Activated naive CD4-positive, alpha-beta T cell (primary cell): ENCODE results near the gene GGA1.
"Not testable (repeated sequence)": the region's sequence is repeated elsewhere in the genome, so short reads cannot be mapped to it uniquely, and the experiment has no call there.

Source experiments
- DNase-seq, 4 experiments: peaks; one replicate each; lab custom pipeline; 2025; lab: John Stamatoyannopoulos, UW

GGA1 gene

DNA sequence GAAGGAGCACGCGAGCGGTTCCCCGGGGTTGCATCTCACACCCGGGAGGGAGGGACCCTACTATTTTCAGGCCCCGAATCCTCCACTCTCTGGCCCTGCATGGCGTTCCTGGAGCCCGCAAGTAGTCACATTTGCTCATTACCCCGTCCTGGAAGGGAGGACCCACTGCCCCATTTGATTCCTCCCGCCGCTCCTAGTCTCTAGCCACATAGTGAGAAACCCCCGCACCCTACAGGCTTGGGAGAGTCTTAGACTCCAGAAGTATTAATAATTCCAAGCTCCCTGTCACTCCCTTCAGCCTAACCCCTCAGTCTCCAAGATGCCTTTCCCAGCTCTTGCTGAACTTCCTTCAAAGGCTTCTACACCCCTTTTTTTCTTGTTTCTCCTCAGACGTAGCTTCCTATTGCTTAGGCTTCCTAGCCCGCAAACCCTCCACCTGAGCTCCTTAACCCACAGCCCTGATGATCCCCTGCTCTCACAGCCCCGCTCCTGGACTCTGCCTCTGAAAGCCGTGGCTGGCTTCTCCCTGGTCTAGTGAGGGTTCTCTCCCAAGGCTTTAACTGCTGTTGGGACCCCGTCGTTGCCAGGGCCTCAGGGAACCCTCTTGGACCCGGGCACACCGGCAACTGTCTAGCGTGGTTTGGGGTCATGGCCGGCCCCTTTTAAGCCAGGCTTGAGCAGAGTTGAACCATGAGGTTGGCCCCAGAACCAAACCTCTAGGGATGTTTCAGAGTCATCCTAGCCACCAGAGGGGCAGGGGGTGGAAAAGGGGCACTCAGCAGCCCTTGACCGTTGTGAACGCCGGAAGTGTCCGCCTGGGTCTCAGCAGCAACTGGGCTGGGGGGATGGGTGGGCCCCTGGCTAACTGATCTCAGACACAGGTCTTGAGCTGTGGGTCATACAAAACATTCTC is 862 bp downstream of the GGA1 start:
- no peak for DNase-seq

DNA sequence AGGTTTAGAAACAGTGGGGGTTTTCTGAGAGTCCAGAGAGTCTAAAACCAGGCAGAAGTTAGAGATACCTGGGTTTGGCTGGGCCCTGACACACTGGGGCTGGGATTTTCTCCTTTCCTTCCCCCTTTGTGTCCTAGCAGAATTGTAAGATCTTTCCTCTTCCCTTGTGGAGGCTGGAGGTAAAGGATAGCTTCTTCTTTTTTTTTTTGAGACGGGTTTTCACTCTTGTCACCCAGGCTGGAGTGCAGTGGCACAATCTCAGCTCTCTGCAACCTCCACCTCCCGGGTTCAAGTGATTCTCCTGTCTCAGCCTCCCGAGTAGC is 1.5 kb downstream of the GGA1 start:
- not testable (repeated sequence) for DNase-seq

DNA sequence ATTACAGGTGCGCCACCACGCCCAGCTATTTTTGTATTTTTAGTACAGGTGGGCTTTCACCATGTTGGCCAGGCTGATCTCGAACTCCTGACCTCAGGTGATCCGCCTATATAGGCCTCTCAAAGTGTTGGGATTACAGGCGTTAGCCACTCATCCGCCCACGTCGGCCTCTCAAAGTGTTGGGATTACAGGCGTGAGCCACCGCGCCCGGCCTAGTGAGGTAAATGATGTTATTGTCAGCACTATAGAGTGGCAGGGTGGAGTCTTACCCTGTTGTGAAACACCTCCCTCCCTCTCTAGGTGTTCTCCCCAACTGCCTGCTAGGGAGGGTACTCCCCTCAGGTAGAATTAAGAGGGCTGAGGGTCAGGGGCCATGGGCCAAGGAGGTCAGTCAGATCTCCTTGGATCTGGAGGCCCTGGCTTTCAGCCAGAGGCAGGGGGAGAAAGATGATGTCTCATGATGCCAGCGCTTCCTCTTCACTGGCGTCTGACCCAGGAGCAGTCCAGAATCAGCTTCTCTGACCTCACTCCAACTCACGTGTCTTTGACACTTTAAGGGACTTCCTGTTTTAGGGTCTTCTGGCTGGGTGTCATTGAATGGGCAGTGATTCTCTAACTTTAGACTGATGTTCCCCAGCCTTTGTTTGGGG is 2.0 kb downstream of the GGA1 start:
- DNase-seq = no peak

DNA sequence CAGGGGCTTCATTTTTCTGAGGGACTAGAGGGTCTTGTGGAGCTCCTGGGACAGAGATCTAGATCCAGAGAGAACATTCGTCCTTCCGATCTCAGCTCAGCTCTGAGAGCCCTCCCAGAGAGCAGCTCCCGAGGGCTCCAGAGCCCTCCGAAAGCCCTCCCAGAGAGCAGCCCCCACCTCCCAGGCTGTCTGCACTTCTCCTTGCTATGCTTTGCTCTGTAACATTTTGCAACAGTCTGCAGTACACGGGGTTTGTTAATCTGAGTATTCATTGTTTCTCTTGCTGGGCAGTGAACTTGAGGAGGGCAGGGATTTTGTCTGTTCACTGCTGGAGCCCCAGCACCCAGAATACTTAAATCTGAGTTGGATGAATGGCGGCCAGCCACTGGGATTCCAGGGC is 2.6 kb downstream of the GGA1 start:
- DNase-seq = no peak

DNA sequence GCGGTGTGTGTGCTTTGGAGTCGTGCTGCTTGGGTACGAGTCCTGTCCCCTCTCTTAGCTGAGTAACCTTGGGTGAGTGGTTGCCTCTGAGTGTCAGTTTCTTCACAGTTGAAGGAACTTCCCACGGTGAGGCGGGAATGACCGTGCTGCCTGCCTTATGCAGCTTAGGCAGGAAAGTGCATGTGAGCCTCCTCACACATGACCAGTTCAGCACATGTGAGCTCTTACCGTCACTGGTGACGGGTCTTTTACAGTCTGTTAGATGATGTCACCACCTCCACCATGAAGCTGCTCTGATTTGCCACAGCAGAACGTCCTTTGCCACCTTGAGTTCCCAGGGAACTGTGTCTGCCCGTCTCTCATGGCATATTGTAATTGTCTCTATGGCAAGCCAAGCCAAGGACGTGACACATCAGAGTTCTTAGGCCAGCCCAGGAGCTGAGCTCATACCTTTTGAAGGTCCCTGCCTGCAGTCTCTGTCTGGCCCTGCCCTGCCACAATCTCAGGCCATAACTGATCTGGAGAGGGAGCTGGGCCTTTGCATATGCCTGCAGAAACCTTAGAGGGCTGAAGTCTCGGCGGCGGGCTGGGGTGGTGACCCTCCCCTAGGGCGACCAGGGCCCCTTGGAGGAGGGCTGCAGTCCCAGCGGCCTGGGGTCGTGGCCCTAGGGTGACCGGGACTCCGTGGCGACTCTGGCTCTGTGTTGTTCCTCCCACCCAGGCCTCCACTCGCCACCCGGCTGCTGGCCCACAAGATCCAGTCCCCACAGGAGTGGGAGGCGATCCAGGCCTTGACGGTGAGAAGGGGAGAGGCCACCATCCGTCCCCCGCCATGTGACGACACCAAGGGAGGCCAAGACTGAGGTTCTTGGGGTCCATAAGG is 7.8 kb downstream of the GGA1 start:
- no peak for DNase-seq

DNA sequence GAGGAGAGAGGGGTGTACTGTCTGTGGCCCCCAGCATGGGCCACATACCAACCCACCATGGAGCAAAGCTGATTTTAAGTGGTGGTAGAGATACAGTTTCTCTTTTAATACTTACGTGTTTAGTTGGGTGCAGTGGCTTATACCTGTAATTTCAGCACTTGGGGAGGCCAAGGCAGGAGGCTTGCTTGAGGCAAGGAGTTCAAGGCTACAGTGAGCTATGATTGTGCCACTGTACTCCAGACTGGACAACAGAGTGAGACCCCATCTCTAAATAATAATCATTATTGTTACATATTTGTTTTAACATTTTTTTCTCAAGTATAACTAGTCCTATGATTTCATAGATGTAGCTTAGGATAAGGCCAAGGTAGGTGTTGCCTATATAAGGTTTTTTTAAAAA is 8.8 kb downstream of the GGA1 start:
- DNase-seq = no peak

DNA sequence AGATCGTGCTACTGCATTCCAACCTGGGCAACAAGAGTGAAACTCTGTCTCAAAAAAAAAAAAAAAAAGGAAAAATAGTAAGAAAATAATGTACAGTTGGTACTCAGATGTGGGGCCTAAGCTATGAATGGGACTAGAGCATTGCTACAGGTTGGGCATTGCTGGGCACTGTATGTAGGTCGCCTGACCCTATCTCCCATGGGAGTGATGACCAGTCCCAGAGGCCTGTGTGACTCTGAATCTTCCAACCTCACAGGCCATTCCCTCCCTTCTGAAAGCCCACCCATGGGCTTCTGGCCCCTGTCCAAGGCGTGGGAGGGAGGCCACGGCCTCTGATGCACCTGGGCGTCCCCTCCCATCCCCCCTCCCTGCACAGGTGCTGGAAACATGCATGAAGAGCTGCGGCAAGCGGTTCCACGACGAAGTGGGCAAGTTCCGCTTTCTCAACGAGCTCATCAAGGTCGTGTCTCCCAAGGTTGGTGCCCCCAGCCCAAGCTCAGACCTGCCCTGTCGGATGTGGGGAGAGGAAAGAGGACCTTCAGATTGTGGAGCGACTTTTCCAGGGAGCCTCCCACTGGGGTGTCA is 9.5 kb downstream of the GGA1 start:
- DNase-seq = no peak

DNA sequence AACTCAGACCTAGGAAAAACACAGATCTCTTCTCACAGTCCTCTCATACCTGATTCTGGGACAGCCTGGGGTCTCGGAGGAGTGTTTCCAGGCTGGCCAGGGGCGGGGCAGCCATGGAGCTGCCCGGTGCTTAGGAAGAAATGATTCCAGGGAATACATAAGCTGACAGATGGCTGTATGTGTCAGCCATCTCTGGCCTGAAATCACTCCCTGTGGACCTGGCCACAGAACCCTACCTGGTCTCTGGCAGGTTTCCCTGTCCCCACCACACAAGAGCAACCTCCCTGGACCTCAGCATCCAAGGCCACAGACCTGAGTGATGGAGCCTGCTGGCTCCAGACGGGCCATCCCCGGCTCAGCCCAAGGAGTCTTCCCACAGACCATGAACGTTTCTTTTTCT is 10.0 kb downstream of the GGA1 start:
- no peak for DNase-seq

DNA sequence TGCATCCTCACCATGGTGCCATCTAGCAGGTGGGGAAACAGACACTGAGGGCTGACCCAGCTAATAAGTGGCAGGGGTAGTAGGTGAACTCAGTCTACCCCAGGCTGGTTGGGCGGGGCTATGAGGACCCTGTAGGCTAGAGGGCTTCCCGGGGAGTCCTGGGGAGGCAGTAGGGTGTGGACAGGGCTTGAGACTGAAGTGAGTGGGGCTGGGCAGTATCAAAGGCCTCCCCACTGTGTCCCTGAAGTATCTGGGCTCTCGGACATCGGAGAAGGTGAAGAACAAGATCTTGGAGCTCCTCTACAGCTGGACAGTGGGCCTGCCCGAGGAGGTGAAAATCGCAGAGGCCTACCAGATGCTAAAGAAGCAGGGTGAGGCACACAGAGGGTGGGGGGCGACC is 11.4 kb downstream of the GGA1 start:
- DNase-seq = no peak

DNA sequence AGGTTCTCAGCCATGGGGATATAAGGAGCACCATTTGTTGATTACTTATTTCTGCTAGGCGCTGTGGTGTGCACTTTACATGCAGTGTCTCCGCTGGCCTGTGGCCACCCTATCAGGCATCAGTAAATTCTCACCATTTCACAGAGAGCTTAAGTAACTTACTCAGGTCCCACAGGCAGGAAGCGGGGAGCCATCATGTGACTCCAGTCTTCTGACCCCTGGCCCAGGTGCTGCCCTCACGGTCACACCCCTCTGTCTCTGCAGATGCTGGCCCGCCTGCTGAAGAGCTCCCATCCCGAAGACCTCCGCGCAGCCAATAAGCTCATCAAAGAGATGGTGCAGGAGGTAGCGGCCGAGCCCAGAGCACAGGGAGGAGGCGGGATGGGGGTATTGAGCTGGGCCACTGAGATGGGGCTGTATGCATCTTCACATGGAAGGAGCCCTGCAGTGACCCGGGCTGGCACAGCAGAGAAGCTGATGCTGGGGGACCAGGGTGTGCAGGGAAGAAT is 12.8 kb downstream of the GGA1 start:
- no peak for DNase-seq

DNA sequence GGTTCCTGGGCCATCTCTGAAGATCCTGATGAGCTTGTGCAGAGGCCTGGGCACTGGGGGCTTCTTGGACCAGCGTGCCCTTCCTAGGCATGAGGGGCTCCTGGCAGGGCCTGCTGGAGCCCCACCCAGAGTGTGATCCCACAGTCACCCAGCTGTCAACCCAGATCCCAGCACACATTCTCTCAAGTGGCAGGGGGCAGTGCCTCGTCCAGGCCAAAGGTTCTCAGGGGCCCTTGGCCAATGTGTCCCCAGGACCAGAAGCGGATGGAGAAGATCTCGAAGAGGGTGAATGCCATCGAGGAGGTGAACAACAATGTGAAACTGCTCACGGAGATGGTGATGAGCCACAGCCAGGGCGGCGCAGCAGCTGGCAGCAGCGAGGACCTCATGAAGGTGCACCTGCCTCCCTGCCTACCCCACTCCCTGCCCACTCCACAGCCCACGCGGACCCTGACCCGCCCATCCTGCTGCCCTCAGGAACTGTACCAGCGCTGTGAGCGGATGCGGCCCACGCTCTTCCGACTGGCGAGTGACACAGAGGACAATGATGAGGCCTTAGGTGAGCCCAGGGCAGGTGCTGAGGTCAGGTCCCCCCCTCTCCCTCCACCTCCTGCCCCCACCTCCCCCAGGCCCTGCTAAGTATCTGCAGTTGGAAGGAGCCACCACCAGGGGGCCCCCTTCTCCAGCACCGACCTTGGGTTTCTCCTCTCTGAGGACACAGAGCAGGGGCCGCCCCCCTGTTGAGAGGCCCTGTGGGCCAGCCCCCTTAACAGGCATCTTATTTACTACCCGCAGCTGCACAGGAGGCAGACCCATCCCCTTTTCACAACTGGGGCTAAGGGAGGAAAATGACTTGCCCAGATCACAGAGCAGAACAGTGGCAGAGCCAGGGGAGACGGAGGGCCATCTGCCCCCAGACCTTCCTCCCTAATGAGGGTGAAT is 14.7 kb downstream of the GGA1 start:
- DNase-seq = peak; percentile 61 to 74 (median 64)

DNA sequence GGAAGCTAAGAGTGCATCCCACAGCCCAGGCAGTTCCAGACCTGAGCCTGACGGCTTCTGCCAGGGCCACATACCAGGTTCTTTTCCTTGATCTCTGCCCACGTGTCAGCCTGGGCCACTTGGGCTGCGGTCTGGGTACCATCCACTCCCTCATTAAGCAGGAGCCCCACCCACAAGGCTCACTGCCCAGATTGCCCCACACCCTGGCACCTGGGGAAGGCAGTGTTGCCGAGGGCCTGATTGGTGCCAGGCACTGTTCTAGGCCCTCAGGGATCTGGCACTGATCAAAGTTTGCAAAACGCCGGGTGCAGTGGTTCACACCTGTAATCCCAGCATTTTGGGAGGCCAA is 15.4 kb downstream of the GGA1 start:
- no peak for DNase-seq

DNA sequence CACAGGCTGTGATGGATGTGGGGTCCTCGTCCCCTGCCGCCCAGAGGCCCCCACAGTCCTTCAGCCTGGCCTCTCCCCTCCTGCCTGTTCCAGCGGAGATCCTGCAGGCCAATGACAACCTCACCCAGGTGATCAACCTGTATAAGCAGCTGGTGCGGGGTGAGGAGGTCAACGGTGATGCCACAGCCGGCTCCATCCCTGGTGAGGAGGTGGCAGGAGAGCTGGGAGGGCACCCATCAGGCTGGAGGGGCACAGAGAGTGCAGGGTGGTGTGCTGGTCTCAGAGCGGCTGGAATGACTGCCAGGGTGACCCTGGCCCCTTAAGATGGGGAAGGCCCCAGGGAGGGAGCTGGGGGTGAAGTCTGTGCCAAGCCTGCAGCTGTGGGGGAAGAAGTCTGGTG is 16.2 kb downstream of the GGA1 start:
- DNase-seq = no peak

DNA sequence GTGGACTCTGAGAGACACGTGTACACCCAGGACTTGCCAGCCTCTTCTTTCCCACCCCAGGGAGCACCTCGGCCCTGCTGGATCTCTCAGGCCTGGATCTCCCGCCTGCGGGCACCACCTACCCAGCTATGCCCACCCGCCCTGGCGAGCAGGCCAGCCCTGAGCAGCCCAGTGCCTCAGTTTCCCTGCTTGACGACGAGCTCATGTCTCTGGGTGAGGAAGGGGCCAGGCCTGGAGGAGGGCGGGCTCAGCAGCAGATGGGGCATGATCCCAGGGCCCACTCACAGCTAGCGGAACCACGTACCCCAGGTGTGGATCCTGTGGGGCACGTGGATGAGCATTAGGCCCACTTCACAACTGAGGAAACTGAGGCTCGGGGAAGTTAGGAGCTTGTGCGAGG is 17.1 kb downstream of the GGA1 start:
- DNase-seq = no peak

DNA sequence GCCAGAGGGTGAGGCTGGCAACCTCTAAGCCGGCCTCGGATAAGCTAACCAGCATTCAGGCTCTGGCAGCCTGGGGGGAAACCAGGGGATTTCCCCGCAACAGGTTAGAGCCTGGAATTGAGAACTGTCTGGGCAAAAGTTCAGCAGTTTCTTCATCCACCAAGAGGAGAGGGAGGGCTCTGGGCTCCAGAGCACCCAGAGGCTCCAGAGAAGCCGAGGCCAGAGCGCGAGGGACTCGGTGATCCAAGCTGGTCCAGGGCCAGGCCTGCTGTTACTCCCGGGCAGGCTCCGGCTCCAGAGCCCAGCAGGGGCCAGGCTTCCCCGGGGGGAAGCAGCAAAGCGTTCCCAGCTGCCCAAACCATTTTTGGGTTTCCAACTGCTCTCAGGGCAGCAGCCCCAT is 17.5 kb downstream of the GGA1 start:
- DNase-seq = no peak

DNA sequence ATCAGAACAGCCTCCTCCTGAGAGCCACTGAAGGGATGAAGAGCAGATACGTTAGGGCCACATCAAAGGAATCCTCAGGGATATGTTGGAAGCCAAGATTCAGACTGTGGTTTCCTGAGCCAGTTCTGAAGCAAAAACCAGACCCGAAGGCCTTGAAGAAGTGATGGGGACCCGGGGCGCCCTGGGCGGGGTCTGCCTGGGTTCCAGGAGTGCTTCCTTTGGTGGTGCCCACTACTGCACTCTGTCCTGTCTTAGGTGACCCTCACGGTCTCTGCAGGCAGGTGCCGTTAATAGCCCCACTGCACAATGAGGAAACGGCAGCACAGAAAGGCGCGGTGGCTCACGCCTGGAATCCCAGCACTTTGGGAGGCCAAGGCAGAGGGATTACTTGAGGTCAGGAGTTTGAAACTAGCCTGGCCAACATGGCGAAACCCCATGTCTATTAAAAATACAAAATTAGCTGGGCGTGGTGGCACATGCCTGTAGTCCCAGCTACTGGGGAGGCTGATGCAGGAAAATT is 18.0 kb downstream of the GGA1 start:
- DNase-seq = no peak

DNA sequence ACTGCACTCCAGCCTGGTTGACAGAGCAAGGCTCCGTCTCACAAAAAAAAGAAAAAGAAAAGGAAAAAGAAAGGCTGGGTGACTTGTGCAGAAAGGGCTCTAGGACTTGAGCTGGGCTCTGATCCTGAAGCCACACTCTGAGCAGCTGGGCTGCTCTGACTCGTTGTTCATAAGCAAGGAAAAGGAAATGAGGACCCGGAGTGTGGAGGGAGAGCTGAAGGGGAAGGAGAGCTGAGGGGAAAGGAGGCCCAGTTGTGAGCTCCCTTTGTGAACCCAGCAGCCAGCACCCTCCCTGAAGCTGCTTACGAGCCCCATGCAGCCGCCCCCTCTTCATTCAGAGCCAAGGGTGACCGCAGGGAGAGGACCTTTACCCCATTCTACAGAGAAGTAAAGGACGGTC is 18.5 kb downstream of the GGA1 start:
- DNase-seq = no peak

DNA sequence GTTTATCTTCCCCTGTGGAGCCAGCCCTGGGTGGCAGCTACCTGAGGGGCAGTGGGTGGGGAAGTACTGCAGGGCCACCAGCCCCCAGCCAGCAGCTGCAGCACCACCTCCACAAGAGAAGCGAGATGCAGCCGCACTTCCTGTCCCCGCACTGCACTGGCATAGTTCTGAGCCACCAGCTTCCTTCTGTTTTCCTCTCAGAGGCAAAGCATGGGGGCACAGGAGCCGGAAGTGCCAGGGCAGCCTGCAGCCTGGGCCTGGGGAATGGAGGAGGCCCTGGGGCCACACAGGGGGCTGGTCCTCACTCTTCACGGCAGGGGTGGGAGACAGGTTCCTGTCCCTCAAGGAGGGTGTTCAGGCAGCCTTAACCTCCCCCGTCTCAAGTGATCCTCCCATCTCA is 18.9 kb downstream of the GGA1 start:
- peak in 2 of 4 experiments; percentile 53 to 54 for DNase-seq

DNA sequence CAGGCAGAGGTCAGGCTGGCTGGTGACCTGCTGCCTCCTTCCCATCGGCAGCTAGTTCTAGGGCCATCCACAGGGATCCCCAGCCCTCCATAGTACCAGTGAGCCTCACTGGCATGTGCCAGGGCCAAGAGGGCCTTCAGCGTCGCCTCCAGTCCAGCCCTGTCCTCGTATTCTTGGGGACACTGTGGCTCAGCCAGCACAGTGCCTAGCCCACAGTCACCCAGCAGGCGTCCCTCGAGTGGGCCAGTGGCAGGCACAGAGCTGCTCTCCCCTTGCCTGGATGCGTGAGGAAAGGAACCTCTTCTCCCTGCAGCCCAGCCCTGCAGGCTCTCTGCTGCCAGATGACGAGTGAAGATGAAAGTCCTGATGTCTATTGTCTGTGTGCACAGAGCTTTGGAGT is 20.2 kb downstream of the GGA1 start:
- DNase-seq = no peak

DNA sequence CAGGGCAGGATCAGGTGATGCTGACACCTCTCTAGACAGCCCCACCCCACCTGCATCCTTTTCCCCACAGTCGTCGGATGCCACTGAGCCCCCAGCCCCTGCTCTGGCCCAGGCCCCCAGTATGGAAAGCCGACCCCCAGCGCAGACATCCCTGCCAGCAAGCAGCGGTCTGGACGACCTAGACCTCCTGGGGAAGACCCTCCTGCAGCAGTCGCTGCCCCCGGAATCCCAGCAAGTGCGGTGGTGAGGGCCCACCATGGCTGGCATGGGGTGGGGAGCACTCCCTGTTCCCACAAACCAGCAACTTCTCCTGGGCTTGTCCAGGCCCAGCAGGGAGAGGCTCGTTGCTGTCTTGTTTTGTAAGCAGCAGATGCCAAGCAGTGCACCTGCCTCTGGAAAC is 21.3 kb downstream of the GGA1 start:
- no peak for DNase-seq
